Measurements from ENCODE around the gene DOCK1.

DOCK1 gene

DNA sequence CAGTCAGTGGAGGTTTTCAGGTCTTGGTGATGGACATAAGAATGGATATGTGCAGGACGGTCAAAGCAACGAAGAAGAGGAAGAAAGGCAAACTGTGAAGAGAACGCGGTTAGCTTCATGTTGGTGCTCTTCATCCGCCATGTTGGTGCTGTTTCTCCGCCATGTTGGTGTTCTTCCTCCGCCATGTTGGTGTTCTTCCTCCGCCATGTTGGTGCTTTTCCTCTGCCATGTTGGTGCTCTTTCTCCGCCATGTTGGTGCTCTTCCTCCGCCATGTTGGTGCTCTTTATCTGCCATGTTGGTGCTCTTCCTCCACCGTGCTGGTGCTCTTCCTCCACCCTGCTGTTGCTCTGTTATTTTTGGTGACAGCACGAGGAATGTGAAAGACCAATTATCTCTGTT is 95.4 kb downstream of the DOCK1 start:
- no peak for DNase-seq (ENCODE audit: low read depth)
- TF ChIP-seq, protein P1, sequence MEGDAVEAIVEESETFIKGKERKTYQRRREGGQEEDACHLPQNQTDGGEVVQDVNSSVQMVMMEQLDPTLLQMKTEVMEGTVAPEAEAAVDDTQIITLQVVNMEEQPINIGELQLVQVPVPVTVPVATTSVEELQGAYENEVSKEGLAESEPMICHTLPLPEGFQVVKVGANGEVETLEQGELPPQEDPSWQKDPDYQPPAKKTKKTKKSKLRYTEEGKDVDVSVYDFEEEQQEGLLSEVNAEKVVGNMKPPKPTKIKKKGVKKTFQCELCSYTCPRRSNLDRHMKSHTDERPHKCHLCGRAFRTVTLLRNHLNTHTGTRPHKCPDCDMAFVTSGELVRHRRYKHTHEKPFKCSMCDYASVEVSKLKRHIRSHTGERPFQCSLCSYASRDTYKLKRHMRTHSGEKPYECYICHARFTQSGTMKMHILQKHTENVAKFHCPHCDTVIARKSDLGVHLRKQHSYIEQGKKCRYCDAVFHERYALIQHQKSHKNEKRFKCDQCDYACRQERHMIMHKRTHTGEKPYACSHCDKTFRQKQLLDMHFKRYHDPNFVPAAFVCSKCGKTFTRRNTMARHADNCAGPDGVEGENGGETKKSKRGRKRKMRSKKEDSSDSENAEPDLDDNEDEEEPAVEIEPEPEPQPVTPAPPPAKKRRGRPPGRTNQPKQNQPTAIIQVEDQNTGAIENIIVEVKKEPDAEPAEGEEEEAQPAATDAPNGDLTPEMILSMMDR (IDR thresholded peaks at IDR 0.05; ENCODE audit: low read depth, low read length, missing control alignments) = no peak
- no peak overlapping the region for H3K4me3 ChIP-seq (ENCODE audit: low read depth, low read length)

DNA sequence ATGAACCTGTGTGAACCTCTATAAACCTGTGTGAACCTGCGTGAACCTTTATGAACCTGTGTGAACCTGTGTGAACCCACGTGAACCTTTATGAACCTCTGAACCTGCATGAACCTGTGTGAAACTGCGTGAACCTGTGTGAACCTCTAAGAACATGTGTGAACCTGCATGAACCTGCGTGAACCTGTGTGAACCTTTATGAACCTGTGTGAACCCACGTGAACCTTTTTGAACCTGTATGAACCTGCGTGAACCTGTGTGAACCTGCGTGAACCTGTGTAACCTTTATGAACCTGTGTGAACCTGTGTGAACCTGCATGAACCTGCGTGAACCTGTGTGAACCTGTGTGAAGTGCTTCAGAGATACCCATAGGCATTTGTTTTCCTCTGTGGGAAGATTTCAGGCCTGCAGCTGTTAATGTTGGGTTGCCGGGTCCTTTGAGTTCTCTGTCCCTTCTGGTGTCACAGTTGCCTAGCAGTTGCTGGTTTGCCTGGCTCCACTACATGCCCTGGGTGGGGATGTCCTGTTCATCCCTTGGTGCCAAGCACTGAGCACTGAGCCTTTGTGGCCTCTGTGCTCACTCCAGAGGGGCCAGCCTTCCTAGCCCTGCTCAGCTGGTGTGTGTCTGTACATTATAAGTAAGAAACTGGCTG is 97.9 kb downstream of the DOCK1 start:
- TF ChIP-seq, protein P1 (IDR thresholded peaks at IDR 0.05; ENCODE audit: low read depth, low read length, missing control alignments) = no peak
- no peak overlapping the region for H3K4me3 ChIP-seq (ENCODE audit: low read depth, low read length)
- DNase-seq (ENCODE audit: low read depth) = no peak

DNA sequence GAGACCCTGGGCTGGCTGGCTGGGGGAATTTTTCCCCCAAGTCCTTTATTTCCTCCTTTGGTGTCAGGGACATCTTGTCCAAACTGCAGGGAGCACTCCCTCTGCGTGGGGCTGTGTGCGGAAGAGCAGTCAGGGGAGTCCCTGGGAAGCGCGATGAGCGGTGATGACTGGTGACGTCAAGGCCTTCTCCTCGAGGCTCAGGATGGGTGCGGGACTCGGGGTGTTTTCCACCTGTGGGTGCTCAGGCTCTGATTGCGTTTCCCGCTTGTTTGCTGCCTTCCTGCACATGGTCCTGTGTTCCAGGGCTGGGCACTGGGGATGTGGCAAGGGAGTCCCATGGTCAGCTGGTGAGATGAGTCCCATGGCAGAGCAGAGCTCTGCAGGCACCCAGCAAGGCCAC is 101.2 kb downstream of the DOCK1 start:
- DNase-seq (ENCODE audit: low read depth) = no peak
- no peak overlapping the region for H3K4me3 ChIP-seq (ENCODE audit: low read depth, low read length)
- TF ChIP-seq, protein P1 (IDR thresholded peaks at IDR 0.05; ENCODE audit: low read depth, low read length, missing control alignments) = no peak

DNA sequence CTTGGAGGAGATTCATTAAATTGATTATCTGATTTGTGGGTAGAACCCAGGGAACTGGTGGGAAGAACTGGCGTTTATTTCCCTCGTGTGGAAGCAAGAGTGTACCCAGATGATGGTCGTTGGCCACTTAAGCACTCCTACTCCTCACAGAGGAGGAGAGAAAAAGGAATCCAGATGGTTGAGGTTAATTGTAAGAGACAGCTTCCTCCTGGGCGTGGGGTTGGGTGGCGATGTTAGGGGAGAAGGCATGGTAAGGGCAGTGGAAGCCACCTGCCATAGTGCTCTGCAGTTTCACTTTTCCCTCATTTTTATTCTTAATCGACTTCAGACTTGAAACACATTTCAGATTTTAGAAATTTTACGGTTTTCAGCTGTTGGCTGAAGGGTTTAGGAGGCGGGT is 104.1 kb downstream of the DOCK1 start:
- TF ChIP-seq, protein P1 (IDR thresholded peaks at IDR 0.05; ENCODE audit: low read depth, low read length, missing control alignments) = no peak
- no peak overlapping the region for H3K4me3 ChIP-seq (ENCODE audit: low read depth, low read length)
- no peak for DNase-seq (ENCODE audit: low read depth)

DNA sequence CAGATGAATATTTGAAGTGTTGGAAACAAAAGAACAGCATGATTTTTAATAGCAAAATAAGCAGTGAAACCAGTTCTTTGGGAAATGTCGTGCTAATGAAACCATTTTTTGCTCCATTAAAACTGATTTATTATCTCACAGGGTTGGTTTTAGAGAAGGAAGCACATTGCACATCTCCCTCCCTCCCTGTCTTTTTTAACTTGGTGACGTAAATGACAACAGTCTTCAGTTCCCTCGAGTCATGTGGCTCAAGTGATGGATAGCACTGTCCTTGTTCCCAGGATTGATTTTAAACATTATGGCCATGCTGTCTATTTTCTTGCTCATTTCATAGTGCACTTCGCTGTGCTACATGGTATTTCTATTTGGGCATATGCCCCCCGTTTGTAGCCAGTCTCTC is 105.9 kb downstream of the DOCK1 start:
- TF ChIP-seq, protein P1 (IDR thresholded peaks at IDR 0.05; ENCODE audit: low read depth, low read length, missing control alignments) = no peak
- H3K4me3 ChIP-seq (ENCODE audit: low read depth, low read length) = no peak overlapping the region
- DNase-seq (ENCODE audit: low read depth) = no peak

DNA sequence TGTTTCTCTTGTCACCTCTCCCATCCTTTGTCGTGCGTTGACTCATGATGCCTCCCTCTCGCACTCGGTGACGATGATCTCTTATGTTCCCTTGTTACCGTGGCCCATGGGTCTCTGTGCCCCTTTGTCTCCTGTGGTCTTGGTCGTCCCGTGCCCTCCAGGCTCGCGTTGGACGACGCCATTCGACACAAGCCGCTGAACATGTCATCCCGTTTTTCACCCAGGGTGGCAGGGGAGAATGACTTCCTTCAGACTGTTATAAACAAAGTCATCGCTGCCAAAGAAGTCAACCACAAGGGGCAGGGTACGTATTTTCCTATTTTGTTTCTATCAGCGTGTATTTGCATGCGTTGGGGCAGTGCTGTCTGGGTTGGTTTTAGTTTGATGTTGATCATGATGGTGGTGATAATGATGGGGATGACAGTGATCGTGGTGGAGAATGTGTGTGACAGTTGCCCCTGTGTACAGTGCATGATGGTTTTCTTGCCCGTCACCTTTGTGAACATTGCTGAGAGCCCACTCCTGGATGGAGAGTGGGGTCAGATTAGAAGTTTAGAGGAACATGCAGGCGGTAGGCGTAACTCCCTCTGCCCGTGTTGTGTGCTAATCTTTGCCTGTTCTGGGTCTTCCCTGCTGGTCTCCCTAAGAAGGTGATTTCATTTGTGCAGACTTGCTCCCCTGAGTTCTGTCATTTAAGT is 107.0 kb downstream of the DOCK1 start:
- no peak overlapping the region for H3K4me3 ChIP-seq (ENCODE audit: low read depth, low read length)
- DNase-seq (ENCODE audit: low read depth) = no peak
- TF ChIP-seq, protein P1 (IDR thresholded peaks at IDR 0.05; ENCODE audit: low read depth, low read length, missing control alignments) = no peak

DNA sequence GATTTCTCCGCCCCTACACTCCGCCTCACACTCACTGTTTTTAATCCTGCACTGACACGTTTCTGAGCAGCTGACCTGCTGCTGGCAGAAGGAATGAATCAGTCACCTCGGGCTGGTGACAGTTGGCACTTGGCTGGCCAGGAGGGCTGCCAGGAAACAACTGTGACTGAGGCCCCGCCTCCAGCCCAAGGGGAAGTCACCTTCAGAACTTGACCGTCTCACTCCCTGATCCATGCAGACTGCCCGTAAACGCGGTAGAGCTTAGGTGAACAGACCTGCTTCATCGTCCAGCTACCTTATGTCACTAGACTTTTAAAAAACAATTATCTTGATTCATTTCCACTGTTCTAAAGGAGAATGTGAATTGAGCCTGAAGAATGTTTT is 107.5 kb downstream of the DOCK1 start:
- no peak for DNase-seq (ENCODE audit: low read depth)
- H3K4me3 ChIP-seq (ENCODE audit: low read depth, low read length) = no peak overlapping the region
- TF ChIP-seq, protein P1 (IDR thresholded peaks at IDR 0.05; ENCODE audit: low read depth, low read length, missing control alignments) = no peak
